Adipose tissue (tissue), 3 donors: Measurements from ENCODE around the gene NHSL1. TPM values are rescaled to one million over a fixed set of nuclear protein-coding genes. Genes with fewer than 3 reads are reported as not detected.

ENCODE experiments used
- H3K27ac ChIP-seq: one replicate; pipeline ENCODE4 v1.5.1; 2013; ENCODE audit warnings: low read depth, low read length
- WGBS, 3 donors: extraction: QIAGEN DNeasy Blood & Tissue Kit; methylation state at CpG; one replicate each; pipeline ENCODE4 v1.1.7; 2013; 5-methylcytosine and 5-hydroxymethylcytosine counted together
- polyA plus RNA-seq, 3 donors: library from polyadenylated mRNA; stranded (reverse); fragments of 200-250 nt; gene quantifications; one replicate each; pipeline ENCODE4 v1.2.3, GENCODE V29; 2013
- donor health status: healthy with polysubstance abuse.
- donor health status: Bipolar disorder and iron deficiency.
- donor health status: healthy.

NHSL1 gene
- polyA plus RNA-seq, 3 donors = 1.5 to 2.1 (median 1.9) TPM

DNA sequence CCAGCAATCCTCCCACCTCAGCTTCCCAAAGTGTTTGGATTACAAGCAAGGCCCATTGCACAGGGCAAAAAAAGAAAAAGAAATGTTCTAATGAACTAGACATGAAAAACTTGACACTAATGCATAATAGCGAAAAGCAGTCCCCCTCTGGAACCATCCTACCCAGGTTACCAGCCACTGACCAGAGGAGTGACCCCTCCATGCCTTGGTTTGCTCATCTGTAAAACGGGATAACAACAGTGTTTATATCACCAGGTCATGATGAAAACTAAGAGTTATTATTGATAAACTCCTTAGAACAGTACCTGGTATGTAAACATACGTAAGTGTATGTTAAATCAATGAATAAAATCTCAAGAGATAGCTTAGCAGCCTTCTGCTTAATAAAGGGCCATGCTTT, 3.3 kb upstream of the NHSL1 start:
- no peak overlapping the region for H3K27ac ChIP-seq
- 77 to 95% (median 94%) methylated on average over 3 of the region's 3 CpGs for WGBS, 3 donors

DNA sequence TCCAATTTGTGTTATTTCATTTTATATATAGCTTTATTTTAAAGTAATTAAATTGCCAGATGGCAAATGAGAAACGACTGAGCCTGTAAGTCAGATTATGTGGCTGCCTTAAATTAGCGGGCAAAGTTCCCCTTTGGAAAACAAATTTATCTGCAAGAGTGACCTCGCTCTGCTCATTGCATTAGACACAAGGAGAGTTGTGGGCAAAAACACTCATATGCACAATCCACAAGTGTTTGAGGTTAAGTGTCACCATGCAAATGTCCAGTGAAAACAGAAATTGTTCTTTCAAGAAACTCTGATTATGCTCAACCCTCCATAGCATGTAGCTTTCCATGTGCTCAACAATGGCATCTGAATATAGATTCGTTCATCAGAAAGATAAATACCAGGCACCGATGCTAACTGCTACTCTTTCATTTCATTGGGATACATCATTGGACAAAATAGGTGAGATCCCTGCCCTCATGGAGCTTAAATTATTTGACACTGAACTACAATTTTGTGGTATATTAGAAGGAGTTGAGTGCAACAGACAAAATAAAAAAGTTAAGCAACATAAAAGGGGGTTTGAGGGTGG, 1.7 kb upstream of the NHSL1 start:
- WGBS, 3 donors = 37 to 84% (median 79%) methylated on average over 5 of the region's 5 CpGs
- H3K27ac ChIP-seq = no peak overlapping the region

DNA sequence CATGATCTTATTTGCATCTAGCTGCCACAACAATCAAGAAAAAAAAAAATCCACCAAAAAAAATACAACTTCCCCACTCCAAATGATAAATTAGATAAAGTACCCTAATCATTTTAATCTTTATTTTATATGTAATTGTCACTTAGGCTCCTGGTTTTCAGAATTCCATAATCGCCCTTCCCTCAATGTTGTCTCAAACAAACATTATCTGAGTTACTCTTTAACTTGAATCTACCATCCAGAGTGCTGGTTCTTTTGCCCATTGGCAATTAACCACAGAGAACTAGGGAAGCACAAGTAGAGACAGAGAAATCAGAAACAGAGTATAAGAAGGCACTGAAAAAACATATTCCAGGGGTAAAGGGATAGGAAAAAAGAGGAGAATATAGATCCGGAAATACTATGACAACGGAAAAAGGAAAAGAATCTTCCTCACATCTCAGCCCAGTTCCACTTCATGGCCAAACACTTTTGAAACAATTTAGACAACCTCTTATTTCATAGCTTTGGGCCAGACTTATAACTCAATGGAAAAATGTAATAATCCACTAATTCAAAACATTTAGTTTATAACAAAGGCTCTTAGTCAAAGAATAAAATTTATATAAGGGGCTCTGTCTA, 861 bp upstream of the NHSL1 start:
- no peak overlapping the region for H3K27ac ChIP-seq
- 29 to 83% (median 74%) methylated on average over 3 of the region's 3 CpGs for WGBS, 3 donors

DNA sequence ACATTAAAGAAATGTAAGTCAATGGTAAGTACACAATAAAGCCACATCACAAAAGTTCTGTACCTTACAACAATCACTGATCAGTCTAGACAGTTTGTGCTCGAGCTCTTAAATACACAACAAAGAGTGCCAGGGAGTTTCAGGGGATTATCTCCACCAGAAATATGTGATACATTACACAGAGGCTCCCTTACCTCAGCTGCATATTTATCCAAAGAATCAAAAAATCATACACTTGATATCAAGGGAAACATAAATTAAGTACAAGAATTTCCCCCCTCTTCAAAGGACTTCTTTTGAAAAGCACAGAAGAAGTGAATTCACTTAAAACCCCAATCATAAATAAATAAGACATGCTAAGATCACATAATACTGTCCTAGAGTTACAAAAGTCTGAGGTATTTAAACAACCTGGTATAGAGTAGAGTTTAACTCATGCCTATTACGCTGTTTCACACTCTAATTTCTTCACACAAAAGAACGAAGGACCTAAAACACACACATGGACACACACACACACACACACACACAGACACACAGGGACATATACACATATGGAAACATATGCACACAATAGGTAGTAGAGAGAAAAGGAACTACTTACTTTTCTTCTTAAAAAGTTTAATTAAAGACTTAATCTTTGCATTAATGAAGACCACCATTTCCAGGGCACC, 528 bp downstream of the NHSL1 start:
- WGBS, 3 donors = 48 to 75% (median 74%) methylated on average over 3 of the region's 3 CpGs
- H3K27ac ChIP-seq = no peak overlapping the region

DNA sequence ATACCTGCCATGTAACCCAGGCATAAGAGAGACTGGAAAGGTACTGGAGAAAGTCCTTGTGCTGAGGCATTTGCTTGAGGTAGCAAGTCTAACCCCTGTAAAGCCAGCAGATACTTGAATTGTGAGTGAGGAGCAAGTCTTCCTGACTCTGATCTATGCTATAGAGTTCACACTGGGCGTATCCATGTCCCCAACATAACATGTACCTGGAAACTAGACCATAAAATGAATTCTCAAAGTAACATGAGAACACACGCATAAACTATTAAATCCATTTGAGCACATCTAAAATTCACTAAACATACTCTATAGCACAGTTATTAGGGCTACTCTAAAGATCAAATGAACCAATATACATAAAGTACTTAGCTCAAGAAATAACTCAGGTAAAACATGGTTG, 2.0 kb downstream of the NHSL1 start:
- WGBS, 3 donors = 93 to 100% (median 97%) methylated on average over 2 of the region's 2 CpGs
- no peak overlapping the region for H3K27ac ChIP-seq

DNA sequence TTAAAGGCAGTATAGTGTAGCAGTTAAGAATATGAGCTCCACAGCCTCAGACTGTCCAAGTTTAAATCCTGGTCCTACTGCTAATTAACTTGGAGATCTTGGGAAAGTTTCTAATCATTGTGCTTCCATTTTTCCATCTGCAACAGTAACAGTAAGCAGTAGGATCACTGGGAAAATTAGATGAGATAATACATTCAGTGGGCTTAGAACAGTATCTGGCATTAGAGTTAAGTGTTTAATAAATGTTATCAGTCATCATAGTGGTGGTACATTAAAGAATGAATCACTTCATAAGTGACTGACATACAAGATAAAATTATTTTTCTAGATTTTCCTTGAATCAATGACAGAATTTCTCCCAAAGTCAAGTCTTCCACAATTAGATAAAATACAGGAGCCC, 5.0 kb downstream of the NHSL1 start:
- H3K27ac ChIP-seq = no peak overlapping the region

DNA sequence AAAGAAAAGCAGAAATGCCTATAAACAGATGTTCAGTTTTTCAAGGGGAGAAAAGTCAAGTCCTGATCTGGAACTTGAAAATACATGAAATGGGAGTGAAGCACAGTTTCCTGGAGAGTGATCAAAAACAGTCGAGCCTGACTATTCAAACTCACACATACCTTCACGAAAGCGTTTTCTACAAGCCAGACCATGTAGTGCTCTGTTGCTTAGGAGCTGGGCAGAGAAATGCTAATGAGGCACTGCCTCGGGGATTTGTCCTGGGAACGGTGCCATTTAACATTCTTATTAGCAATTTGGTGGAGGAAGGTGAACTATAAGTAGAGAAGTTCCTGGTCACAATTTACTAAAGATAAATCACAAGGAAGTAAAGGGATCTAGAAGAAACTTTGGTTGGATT, 5.9 kb downstream of the NHSL1 start:
- no peak overlapping the region for H3K27ac ChIP-seq
- WGBS, 3 donors = 14 to 53% (median 28%) methylated on average over 5 of the region's 5 CpGs

DNA sequence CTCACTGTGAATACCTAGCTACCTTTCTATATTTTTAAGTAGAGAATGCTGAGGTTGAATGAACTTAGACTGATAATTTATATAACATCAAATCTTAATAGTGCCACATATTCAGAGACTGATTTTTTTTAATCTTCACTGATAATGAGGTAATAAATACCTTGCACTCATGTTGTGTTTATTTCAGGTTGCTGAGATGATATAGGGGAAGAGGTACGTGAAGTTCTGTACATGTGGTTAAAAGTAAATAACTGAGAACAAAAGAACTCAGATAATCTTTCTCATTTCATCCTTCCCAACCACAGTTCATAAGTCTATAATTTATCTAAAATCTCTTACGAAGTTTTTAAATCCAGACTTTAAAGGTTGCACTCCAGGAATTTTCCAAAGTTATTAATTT, 6.4 kb downstream of the NHSL1 start:
- WGBS, 3 donors = 48 to 85% (median 73%) methylated on average over 2 of the region's 2 CpGs
- H3K27ac ChIP-seq = no peak overlapping the region

DNA sequence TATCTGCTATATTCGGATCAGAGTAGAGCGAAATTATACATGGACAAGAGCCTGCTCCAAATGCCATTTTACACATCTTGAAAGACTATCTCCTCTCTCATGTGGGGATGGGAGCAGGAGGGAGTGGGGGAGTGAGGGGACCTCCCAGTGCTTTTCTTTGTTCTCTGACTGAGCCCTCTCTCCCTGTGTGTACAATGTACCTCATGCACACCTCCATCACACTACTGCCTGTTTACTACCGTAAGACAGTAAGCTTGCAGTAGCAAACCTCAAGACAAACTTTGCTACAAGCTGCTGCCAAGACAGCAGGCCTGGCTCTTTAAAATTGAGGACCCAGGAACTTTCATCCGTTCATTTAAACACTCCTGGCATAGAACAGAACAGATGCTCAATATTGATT, 7.2 kb downstream of the NHSL1 start:
- 31 to 88% (median 83%) methylated on average over 4 of the region's 4 CpGs for WGBS, 3 donors
- no peak overlapping the region for H3K27ac ChIP-seq

DNA sequence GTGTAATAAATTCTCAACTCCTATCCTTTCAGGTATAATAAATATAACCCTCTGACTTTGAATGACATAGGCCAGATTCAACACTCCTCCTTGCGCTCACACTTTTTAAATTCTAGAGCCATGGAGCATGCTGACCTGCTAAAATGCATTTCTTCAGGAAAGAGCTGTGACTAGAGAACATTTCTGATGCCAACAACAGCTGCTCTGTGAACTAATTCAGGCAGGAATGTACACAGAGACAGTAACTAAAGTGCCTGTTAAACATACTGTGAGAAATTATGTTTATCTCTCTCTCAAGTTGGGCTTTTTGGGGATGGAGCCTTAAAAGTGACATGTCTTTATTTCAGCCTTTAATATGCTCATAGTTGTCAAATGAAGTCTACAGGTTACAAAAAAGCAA, 8.3 kb downstream of the NHSL1 start:
- 76 to 99% (median 90%) methylated on average over 1 of the region's 1 CpG for WGBS, 3 donors
- H3K27ac ChIP-seq = no peak overlapping the region

DNA sequence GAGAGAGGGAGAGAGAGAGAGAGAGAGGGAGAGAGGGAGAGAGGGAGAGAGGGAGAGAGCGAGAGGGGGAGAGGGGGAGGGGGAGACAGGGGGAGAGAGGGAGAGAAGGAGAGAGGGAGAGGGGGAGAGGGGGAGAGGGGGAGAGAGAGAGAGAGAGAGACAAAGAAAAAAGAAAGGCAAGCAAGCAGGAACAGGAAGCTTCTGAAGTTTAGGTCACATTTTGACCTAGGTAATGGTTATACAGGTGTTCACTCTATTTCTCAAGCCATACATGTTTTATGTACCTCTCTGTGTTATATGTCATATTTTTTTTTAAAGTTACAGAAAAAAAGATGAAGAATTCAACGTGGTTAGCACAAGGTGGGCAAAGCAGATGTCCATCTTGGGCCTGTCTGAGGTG, 9.4 kb downstream of the NHSL1 start:
- 75 to 94% (median 87%) methylated on average over 1 of the region's 2 CpGs for WGBS, 3 donors
- no peak overlapping the region for H3K27ac ChIP-seq

DNA sequence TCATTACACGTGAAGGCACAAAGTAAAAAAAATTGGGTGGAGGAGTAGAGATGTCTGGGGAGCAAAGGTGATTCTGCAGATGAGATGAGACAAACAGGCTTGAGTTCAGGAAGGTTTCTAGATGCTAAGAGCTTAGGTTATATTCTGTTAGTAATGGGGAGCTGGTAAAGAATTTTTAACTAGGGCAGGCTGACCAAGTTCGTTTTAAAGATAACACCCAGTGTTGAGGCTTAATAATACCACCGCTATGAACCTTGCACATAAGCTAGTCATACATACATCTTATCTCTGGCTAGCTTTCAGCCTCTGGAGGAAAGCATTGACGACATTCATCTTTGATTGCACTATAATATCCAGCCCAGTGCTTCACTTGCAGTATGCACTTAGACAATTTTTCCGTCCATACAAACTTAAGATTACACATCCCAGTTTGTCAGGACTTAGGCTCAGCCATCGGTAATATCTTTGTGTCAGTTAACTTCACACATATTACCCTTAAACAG, 12.1 kb downstream of the NHSL1 start:
- H3K27ac ChIP-seq = no peak overlapping the region
- 77 to 87% (median 86%) methylated on average over 6 of the region's 6 CpGs for WGBS, 3 donors

DNA sequence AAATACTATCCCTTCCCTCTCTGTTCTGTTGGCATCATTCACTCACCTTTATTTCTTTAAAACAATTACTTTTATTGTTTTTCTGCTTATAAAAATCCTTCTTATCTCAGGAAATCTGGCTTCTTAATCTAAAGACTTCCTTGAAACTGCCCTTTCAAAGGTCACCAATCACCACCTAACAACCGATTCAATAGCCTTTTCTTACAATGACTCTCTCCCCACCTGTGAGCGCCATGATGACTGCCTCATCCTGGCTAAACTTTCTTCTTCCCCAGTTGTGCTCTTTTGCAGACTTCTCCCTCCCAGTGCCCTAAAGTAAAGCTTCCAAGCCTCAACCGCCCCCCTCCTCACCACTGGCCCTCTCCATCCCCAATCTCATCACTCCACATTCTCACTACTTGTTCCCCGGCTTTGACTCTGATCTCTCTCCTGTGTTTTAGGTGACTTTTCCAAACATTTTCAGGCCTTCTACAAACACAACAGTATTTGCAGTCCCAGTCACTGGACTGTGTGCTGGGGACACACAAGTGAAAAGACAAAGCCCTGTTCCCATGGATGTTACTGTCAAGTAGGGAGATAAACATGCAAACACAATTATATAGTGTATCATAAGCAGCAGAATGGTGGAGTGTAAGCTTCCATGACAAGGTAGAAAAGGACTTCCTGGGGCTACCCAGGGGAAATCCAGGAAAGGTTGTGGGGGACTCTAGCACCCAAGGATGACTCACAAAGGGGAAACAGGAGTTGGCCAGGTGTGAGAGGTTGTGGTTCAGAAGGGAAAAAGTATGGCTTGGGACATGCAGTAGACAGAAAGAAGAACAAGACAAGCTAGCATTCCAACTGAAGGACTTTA, 12.8 kb downstream of the NHSL1 start:
- no peak overlapping the region for H3K27ac ChIP-seq
- WGBS, 3 donors = 83 to 89% (median 89%) methylated on average over 4 of the region's 4 CpGs

DNA sequence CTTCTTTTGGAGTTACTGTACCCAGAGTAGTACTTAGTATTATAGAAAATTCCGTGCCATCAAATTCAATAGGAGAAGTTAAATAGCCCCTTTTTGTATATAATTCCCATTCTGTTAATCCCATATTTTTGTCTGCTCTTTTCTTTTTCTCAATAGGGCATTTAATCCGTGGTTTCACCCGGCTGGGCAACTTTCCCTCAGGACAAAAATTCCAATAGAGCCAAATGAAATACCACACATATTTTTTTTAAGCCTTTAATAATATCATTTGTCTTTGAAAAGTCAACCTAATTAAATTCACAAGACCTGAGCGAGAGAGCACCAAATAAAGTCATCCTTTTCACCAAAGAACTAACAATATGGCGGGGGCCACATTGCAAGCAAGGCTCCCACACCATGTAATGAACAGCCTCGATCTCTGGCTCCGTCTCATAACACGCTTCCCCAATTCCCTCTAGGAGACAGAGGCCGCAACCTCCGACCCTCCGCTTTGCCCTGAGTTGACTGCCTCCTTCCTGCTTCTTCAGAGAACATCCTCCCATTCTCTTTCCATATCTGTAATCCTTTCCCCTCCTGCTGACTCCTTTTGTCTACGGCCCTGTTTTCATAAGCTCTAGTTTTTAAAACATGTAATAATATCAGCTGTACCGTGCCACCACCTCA, 13.6 kb downstream of the NHSL1 start:
- H3K27ac ChIP-seq = no peak overlapping the region
- 80 to 87% (median 85%) methylated on average over 13 of the region's 13 CpGs for WGBS, 3 donors

DNA sequence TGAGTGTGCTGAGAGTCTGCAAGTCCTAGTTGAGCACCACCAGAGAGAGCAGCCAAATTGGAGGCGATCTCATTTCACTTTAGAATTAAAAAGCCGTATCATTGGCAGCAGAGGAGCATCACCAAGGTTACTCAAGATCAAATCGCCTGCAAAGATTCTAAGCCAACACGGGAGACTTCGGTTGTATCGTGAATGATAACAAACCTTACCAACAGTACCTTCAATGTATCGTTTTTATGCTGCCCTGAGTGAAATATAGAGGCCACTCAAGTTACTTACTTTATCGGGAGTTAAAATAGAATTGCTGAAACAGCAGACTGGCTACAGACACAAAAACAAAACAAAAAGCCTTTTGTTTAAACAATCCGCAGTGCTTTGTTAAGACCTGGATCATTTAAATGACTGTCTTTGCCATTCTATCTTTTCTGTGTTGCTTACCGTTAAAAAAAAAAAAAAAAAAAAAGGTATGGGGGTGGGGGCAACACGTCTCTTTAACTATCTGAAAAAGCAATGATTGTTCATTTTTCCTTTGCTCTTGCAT, 14.2 kb downstream of the NHSL1 start:
- H3K27ac ChIP-seq = no peak overlapping the region
- 37 to 56% (median 48%) methylated on average over 11 of the region's 11 CpGs for WGBS, 3 donors

DNA sequence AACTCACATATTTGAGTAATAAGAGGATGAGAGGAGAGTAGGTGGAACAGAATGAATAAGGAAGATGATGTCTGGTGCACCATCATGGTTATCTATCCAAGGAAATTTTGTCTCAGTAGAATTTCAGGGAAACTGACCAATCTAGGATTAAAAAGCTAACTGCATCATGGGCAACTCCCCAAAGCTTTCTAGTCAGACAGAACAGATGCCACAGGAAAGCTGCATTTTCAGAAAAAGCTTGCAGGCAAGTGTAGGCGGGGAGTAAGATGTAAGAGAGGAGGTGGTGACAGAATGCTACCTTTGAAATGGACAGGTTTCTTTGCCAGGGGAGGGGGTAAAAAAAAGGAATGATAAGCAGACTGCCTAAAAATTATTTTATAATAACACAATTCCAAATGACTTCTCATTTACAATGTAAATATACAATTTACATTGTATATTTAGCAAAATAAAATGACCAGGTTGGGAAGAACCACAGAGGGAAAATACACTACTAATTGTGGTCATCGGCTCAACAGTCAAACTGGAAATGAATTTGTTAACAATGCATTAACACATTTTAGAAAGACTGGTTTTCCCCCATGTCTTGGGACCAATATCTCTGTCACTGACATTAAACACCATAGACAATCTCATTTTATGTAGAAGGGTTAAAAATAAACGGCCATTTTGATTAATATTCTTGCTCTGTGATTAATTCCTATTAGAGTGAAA, 15.1 kb downstream of the NHSL1 start:
- 79 to 91% (median 88%) methylated on average over 3 of the region's 3 CpGs for WGBS, 3 donors
- H3K27ac ChIP-seq = no peak overlapping the region

DNA sequence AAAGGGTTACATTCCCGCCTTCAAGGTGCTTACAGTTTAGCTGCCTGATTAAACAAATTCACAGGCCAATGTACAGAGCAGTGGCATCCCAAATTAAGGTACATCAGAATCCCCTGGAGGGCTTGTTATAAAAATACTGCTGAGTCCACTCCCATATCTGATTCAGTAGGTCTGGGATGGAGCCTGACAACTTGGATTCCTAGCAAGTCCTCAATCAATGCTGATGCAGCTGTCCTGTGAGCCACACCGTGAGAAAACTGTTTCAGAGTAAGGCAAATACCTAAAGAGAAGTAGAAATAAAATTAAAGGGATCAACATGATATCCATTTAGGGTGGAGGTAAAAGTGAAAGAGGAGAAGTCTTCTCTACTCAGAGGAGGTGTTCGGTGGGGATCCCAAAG, 16.5 kb downstream of the NHSL1 start:
- H3K27ac ChIP-seq = no peak overlapping the region
- WGBS, 3 donors = 85 to 96% (median 94%) methylated on average over 3 of the region's 3 CpGs
